ENCODE data around the gene SCRG1. TPM values are rescaled to one million over a fixed set of nuclear protein-coding genes. Genes with fewer than 3 reads are reported as not detected.

Gene SCRG1
- total and polyA plus RNA-seq, 4 donors, result 19.5 to 98.4 (median 57.7) TPM

GRCh38 chr4:173370477-173371291, 28.2 kb downstream of the SCRG1 start, which contains the start of gene SAP30:
Gene SAP30 (plus strand): TSS chr4:173370954. CDS start chr4:173371183, 229 bp downstream.
- peak within 1 kb of the TSS; percentile 96 for H3K4me3 ChIP-seq (ENCODE audit: low read depth, low read length)
- DNase-seq (ENCODE audit: low read depth in 4 of 6, low spot score in 6 of 6), result peak; percentile 95 to 100 (median 98)
- no peaks in the 10 kb centered on the region for H3K27me3 ChIP-seq (ENCODE audit: control insufficient read depth, insufficient read depth, low read length)
- peaks cover 7% of the 10 kb centered on the region for H3K4me1 ChIP-seq (ENCODE audit: control insufficient read depth, insufficient read depth, low read length)
- H3K27ac ChIP-seq (ENCODE audit: low read depth, low read length), result peak within 1 kb of the TSS; percentile 99
- WGBS (ENCODE audit: insufficient coverage), result 0% methylated on average over 70 of the region's 72 CpGs
- H3K36me3 ChIP-seq (ENCODE audit: control insufficient read depth, insufficient read depth, low read length), result no peaks in the 10 kb centered on the region
- H3K9me3 ChIP-seq (ENCODE audit: control insufficient read depth, insufficient read depth, low read length), result no peaks in the 10 kb centered on the region

GRCh38 chr4:173370130-173370476, 28.8 kb downstream of the SCRG1 start:
- peak overlapping the region; percentile 96 for H3K4me3 ChIP-seq (ENCODE audit: low read depth, low read length)

GRCh38 chr4:173367946-173368345, 31.0 kb downstream of the SCRG1 start:
- H3K4me3 ChIP-seq (ENCODE audit: low read depth, low read length), result no peak overlapping the region
- WGBS (ENCODE audit: insufficient coverage), result 35% methylated on average over 4 of the region's 4 CpGs
- H3K36me3 ChIP-seq (ENCODE audit: control insufficient read depth, insufficient read depth, low read length), result no peaks in the 10 kb centered on the region
- H3K4me1 ChIP-seq (ENCODE audit: control insufficient read depth, insufficient read depth, low read length), result peaks cover 7% of the 10 kb centered on the region
- no peaks in the 10 kb centered on the region for H3K9me3 ChIP-seq (ENCODE audit: control insufficient read depth, insufficient read depth, low read length)
- peak in 1 of 6 donors; percentile 4 for DNase-seq (ENCODE audit: low read depth in 4 of 6, low spot score in 6 of 6)
- H3K27me3 ChIP-seq (ENCODE audit: control insufficient read depth, insufficient read depth, low read length), result no peaks in the 10 kb centered on the region
- H3K27ac ChIP-seq (ENCODE audit: low read depth, low read length), result no peak overlapping the region

More at GRCh38 chr4:173370130-173370476, 28.8 kb downstream of the SCRG1 start:
- H3K27me3 ChIP-seq (ENCODE audit: control insufficient read depth, insufficient read depth, low read length), result no peaks in the 10 kb centered on the region
- 0% methylated on average over 6 of the region's 14 CpGs for WGBS (ENCODE audit: insufficient coverage)
- H3K4me1 ChIP-seq (ENCODE audit: control insufficient read depth, insufficient read depth, low read length), result peaks cover 7% of the 10 kb centered on the region
- peak overlapping the region; percentile 99 for H3K27ac ChIP-seq (ENCODE audit: low read depth, low read length)
- DNase-seq (ENCODE audit: low read depth in 4 of 6, low spot score in 6 of 6), result no peak
- no peaks in the 10 kb centered on the region for H3K9me3 ChIP-seq (ENCODE audit: control insufficient read depth, insufficient read depth, low read length)
- no peaks in the 10 kb centered on the region for H3K36me3 ChIP-seq (ENCODE audit: control insufficient read depth, insufficient read depth, low read length)

- no peak for DNase-seq (ENCODE audit: low read depth in 4 of 6, low spot score in 6 of 6)
- no peaks in the 10 kb centered on the region for H3K27me3 ChIP-seq (ENCODE audit: control insufficient read depth, insufficient read depth, low read length)
- H3K36me3 ChIP-seq (ENCODE audit: control insufficient read depth, insufficient read depth, low read length), result no peaks in the 10 kb centered on the region
- no peaks in the 10 kb centered on the region for H3K9me3 ChIP-seq (ENCODE audit: control insufficient read depth, insufficient read depth, low read length)
- no peak overlapping the region for H3K27ac ChIP-seq (ENCODE audit: low read depth, low read length)
- peaks cover 2% of the 10 kb centered on the region for H3K4me1 ChIP-seq (ENCODE audit: control insufficient read depth, insufficient read depth, low read length)
- no peak overlapping the region for H3K4me3 ChIP-seq (ENCODE audit: low read depth, low read length)
Observed at GRCh38 chr4:173367285-173367684, 31.6 kb downstream of the SCRG1 start.

GRCh38 chr4:173365359-173365996, 33.4 kb downstream of the SCRG1 start:
- Histone ChIP-seq H3K27me3 (ENCODE audit: control insufficient read depth, insufficient read depth, low read length) (no peaks in the 10 kb centered on the region), H3K4me1 (ENCODE audit: control insufficient read depth, insufficient read depth, low read length) (peaks cover 2% of the 10 kb centered on the region), H3K4me3 (ENCODE audit: low read depth, low read length) (no peak overlapping the region), H3K9me3 (ENCODE audit: control insufficient read depth, insufficient read depth, low read length) (no peaks in the 10 kb centered on the region), H3K27ac (ENCODE audit: low read depth, low read length) (no peak overlapping the region), H3K36me3 (ENCODE audit: control insufficient read depth, insufficient read depth, low read length) (no peaks in the 10 kb centered on the region)
- WGBS (ENCODE audit: insufficient coverage), result 67% methylated on average over 1 of the region's 2 CpGs
- DNase-seq (ENCODE audit: low read depth in 4 of 6, low spot score in 6 of 6), result no peak

- Histone ChIP-seq H3K4me3 (ENCODE audit: low read depth, low read length) (no peak overlapping the region), H3K9me3 (ENCODE audit: control insufficient read depth, insufficient read depth, low read length) (no peaks in the 10 kb centered on the region), H3K27ac (ENCODE audit: low read depth, low read length) (no peak overlapping the region), H3K36me3 (ENCODE audit: control insufficient read depth, insufficient read depth, low read length) (no peaks in the 10 kb centered on the region), H3K27me3 (ENCODE audit: control insufficient read depth, insufficient read depth, low read length) (no peaks in the 10 kb centered on the region), H3K4me1 (ENCODE audit: control insufficient read depth, insufficient read depth, low read length) (no peaks in the 10 kb centered on the region)
- no CpG with 5 or more reads among the region's 3 CpGs for WGBS (ENCODE audit: insufficient coverage)
- peak in 1 of 6 donors; percentile 9 for DNase-seq (ENCODE audit: low read depth in 4 of 6, low spot score in 6 of 6)
Observed at GRCh38 chr4:173362666-173363065, 36.2 kb downstream of the SCRG1 start.

- WGBS (ENCODE audit: insufficient coverage), result 90% methylated on average over 1 of the region's 5 CpGs
- Histone ChIP-seq H3K9me3 (ENCODE audit: control insufficient read depth, insufficient read depth, low read length) (no peaks in the 10 kb centered on the region), H3K27ac (ENCODE audit: low read depth, low read length) (no peak overlapping the region), H3K27me3 (ENCODE audit: control insufficient read depth, insufficient read depth, low read length) (no peaks in the 10 kb centered on the region), H3K4me1 (ENCODE audit: control insufficient read depth, insufficient read depth, low read length) (no peaks in the 10 kb centered on the region), H3K36me3 (ENCODE audit: control insufficient read depth, insufficient read depth, low read length) (no peaks in the 10 kb centered on the region), H3K4me3 (ENCODE audit: low read depth, low read length) (no peak overlapping the region)
- peak in 2 of 6 donors; percentile 11 to 26 for DNase-seq (ENCODE audit: low read depth in 4 of 6, low spot score in 6 of 6)
Observed at GRCh38 chr4:173360587-173361221, 38.2 kb downstream of the SCRG1 start.

- Histone ChIP-seq H3K27ac (ENCODE audit: low read depth, low read length) (no peak overlapping the region), H3K4me1 (ENCODE audit: control insufficient read depth, insufficient read depth, low read length) (no peaks in the 10 kb centered on the region), H3K9me3 (ENCODE audit: control insufficient read depth, insufficient read depth, low read length) (no peaks in the 10 kb centered on the region), H3K36me3 (ENCODE audit: control insufficient read depth, insufficient read depth, low read length) (no peaks in the 10 kb centered on the region), H3K27me3 (ENCODE audit: control insufficient read depth, insufficient read depth, low read length) (no peaks in the 10 kb centered on the region), H3K4me3 (ENCODE audit: low read depth, low read length) (no peak overlapping the region)
- no peak for DNase-seq (ENCODE audit: low read depth in 4 of 6, low spot score in 6 of 6)
- 84% methylated on average over 2 of the region's 2 CpGs for WGBS (ENCODE audit: insufficient coverage)
Observed at GRCh38 chr4:173357939-173358338, 41.0 kb downstream of the SCRG1 start.

- Histone ChIP-seq H3K27ac (ENCODE audit: low read depth, low read length) (no peak overlapping the region), H3K4me1 (ENCODE audit: control insufficient read depth, insufficient read depth, low read length) (no peaks in the 10 kb centered on the region), H3K4me3 (ENCODE audit: low read depth, low read length) (no peak overlapping the region), H3K36me3 (ENCODE audit: control insufficient read depth, insufficient read depth, low read length) (no peaks in the 10 kb centered on the region), H3K9me3 (ENCODE audit: control insufficient read depth, insufficient read depth, low read length) (peaks cover 1% of the 10 kb centered on the region), H3K27me3 (ENCODE audit: control insufficient read depth, insufficient read depth, low read length) (no peaks in the 10 kb centered on the region)
- no CpG with 5 or more reads among the region's 1 CpG for WGBS (ENCODE audit: insufficient coverage)
- DNase-seq (ENCODE audit: low read depth in 4 of 6, low spot score in 6 of 6), result no peak
Observed at GRCh38 chr4:173347467-173347866, 51.4 kb downstream of the SCRG1 start.
